ENCODE measurements around the gene WDR5.

WDR5 gene

GRCh38 chr9:134189145-134189469, 53.2 kb downstream of the WDR5 start:
- TF ChIP-seq CTCF (IDR thresholded peaks at IDR 0.05; ENCODE audit: low read depth, low read length) = no peak
- no peak overlapping the region for H3K4me3 ChIP-seq (replicated peaks in 1 of 2; ENCODE audit: low read depth in 2 of 2, low read length in 2 of 2)
- no peak for DNase-seq (ENCODE audit: low read depth in 2 of 2)

GRCh38 chr9:134189470-134190231, 53.8 kb downstream of the WDR5 start:
- TF ChIP-seq CTCF (IDR thresholded peaks at IDR 0.05; ENCODE audit: low read depth, low read length) = no peak
- no peak overlapping the region for H3K4me3 ChIP-seq (replicated peaks in 1 of 2; ENCODE audit: low read depth in 2 of 2, low read length in 2 of 2)
- no peak for DNase-seq (ENCODE audit: low read depth in 2 of 2)

GRCh38 chr9:134190232-134191121, 54.6 kb downstream of the WDR5 start:
- no peak for DNase-seq (ENCODE audit: low read depth in 2 of 2)

GRCh38 chr9:134191455-134192209, 55.8 kb downstream of the WDR5 start:
- TF ChIP-seq CTCF (IDR thresholded peaks at IDR 0.05; ENCODE audit: low read depth, low read length) = no peak
- DNase-seq (ENCODE audit: low read depth in 2 of 2) = no peak

More at GRCh38 chr9:134190232-134191121, 54.6 kb downstream of the WDR5 start:
- TF ChIP-seq CTCF (IDR thresholded peaks at IDR 0.05; ENCODE audit: low read depth, low read length) = no peak
- no peak overlapping the region for H3K4me3 ChIP-seq (replicated peaks in 1 of 2; ENCODE audit: low read depth in 2 of 2, low read length in 2 of 2)

GRCh38 chr9:134192311-134192950, 56.5 kb downstream of the WDR5 start:
- no peak overlapping the region for H3K4me3 ChIP-seq (replicated peaks in 1 of 2; ENCODE audit: low read depth in 2 of 2, low read length in 2 of 2)
- no peak for DNase-seq (ENCODE audit: low read depth in 2 of 2)
- no peak for TF ChIP-seq CTCF (IDR thresholded peaks at IDR 0.05; ENCODE audit: low read depth, low read length)

More at GRCh38 chr9:134191455-134192209, 55.8 kb downstream of the WDR5 start:
- no peak overlapping the region for H3K4me3 ChIP-seq (replicated peaks in 1 of 2; ENCODE audit: low read depth in 2 of 2, low read length in 2 of 2)
